PC-3 (cell line): ENCODE results near the gene MRPL37. TPM values are rescaled to one million over a fixed set of nuclear protein-coding genes. Genes with fewer than 3 reads are reported as not detected.

Experiments used
- ATAC-seq: fragments of 200-7000 bp; cut with Tn5 transposase; 2 replicates; pipeline ENCODE4 v1.9.1; 2020; ENCODE audit warnings: mild to moderate bottlenecking, moderate library complexity
- Bru-seq: library from RNA; stranded (reverse); fragments of 400-500 nt; gene quantifications from one replicate; lab custom pipeline; 2021; lab: Mats Ljungman, UMichigan
- BruChase-seq, 2 experiments: library from RNA; stranded (reverse); fragments of 400-500 nt; gene quantifications; one replicate each; lab custom pipeline; 2021; lab: Mats Ljungman, UMichigan
- BruUV-seq: library from RNA; stranded (reverse); fragments of 400-500 nt; replicated peaks from 2 replicates; lab custom pipeline; 2021; lab: Mats Ljungman, UMichigan
- CTCF ChIA-PET: fragments of 300-600 bp; sonication (Branson Sonifier 250); formaldehyde crosslinking; loops from one replicate; lab custom pipeline; 2022; ENCODE audit warnings: antibody characterized with exemption; lab: Charles Lee
- POLR2A ChIA-PET: fragments of 300-600 bp; sonication (Branson Sonifier 250); formaldehyde crosslinking; loops from one replicate; lab custom pipeline; 2022; ENCODE audit warnings: antibody characterized with exemption; ENCODE audit not compliant: unreplicated experiment; lab: Charles Lee
- DNase-seq: peaks from one replicate; pipeline ENCODE4 v3.0.0-alpha.2; 2015
- H2AFZ ChIP-seq: fragments of 300-600 bp; sonication (generic); 2 replicates; pipeline ENCODE4 v1.6.0; 2016; ENCODE audit warnings: antibody characterized with exemption, low read length
- H3F3A ChIP-seq: fragments of 300-600 bp; sonication (generic); one replicate; pipeline ENCODE4 v1.6.0; 2017; ENCODE audit warnings: antibody characterized with exemption, low read length, control low read depth, mild to moderate bottlenecking; ENCODE audit not compliant: unreplicated experiment
- H3K27ac ChIP-seq: fragments of 300-600 bp; sonication (generic); 2 replicates; pipeline ENCODE4 v1.5.1; 2016; ENCODE audit warnings: mild to moderate bottlenecking, low read length
- H3K27me3 ChIP-seq: fragments of 300-600 bp; sonication (generic); 2 replicates; pipeline ENCODE4 v1.6.1; 2016; ENCODE audit warnings: low read length, mixed read lengths
- H3K36me3 ChIP-seq: fragments of 300-600 bp; sonication (generic); 2 replicates; pipeline ENCODE4 v1.6.1; 2016; ENCODE audit warnings: low read depth, mixed run types, low read length, mixed read lengths
- H3K4me1 ChIP-seq: fragments of 300-600 bp; sonication (generic); 2 replicates; pipeline ENCODE4 v1.5.1; 2016; ENCODE audit warnings: low read length; ENCODE audit not compliant: insufficient read depth
- H3K4me2 ChIP-seq: fragments of 300-600 bp; sonication (generic); 2 replicates; pipeline ENCODE4 v1.6.0; 2016; ENCODE audit warnings: low read length
- H3K4me3 ChIP-seq: fragments of 300-600 bp; sonication (generic); 2 replicates; pipeline ENCODE4 v1.5.1; 2016; ENCODE audit warnings: mild to moderate bottlenecking, low read length, mixed read lengths
- H3K79me2 ChIP-seq: fragments of 300-600 bp; sonication (generic); 2 replicates; pipeline ENCODE4 v1.6.1; 2017; ENCODE audit warnings: low read length, mixed read lengths
- H3K9ac ChIP-seq: fragments of 300-600 bp; sonication (generic); 2 replicates; pipeline ENCODE4 v1.6.0; 2016; ENCODE audit warnings: mild to moderate bottlenecking, low read length
- H3K9me2 ChIP-seq: fragments of 300-600 bp; sonication (generic); replicated peaks from 2 replicates; pipeline ENCODE4 v1.6.1; 2016; ENCODE audit warnings: mixed run types, low read length, mixed read lengths
- H3K9me3 ChIP-seq: fragments of 300-600 bp; sonication (generic); 2 replicates; pipeline ENCODE4 v1.6.1; 2016; ENCODE audit warnings: low read length, mixed read lengths
- H4K20me1 ChIP-seq: fragments of 300-600 bp; sonication (generic); 2 replicates; pipeline ENCODE4 v1.6.1; 2016; ENCODE audit warnings: low read length, mixed read lengths
- EZH2 ChIP-seq: fragments of 300-600 bp; sonication (generic); IDR thresholded peaks from one replicate; pipeline ENCODE4 v1.6.1; 2017; ENCODE audit warnings: antibody characterized with exemption, mild to moderate bottlenecking, low read length; ENCODE audit not compliant: unreplicated experiment
- EZH2phosphoT487 ChIP-seq: fragments of 300-600 bp; sonication (generic); IDR thresholded peaks from 2 replicates; pipeline ENCODE4 v1.6.1; 2018; ENCODE audit warnings: mild to moderate bottlenecking, antibody characterized with exemption, low read length, borderline replicate concordance
- intact Hi-C: fragments of 100-400 bp; cut with micrococcal nuclease; formaldehyde crosslinking; loops from 2 replicates; pipeline ENCODE4 v1.9.0; 2023
- long read RNA-seq: library from polyadenylated mRNA; unstranded; transcript quantifications from one replicate; pipeline ENCODE4 v2.0.0, GENCODE V29; 2021; ENCODE audit not compliant: unreplicated experiment
- total RNA-seq: library from RNA; depleted of rRNA; stranded (reverse); fragments of >200 nt; gene quantifications from 2 replicates; pipeline ENCODE4 v1.2.3, GENCODE V29; 2014; rRNA removed
- TF ChIP-seq, protein P1 (sequence below): fragments of 300-600 bp; sonication (generic); conservative IDR thresholded peaks from 2 replicates; pipeline ENCODE4 v1.5.1; 2017; ENCODE audit warnings: antibody characterized with exemption, low read depth, mild to moderate bottlenecking, low read length

The MRPL37 gene
- 191 and 211 TPM in 2 replicates for total RNA-seq
- Bru-seq, nascent RNA, result percentile 72 among the genes with signal in this experiment
- BruChase-seq, experiment 1, labeled RNA remaining after a 6-hour chase, result percentile 87 among the genes with signal in this experiment
- BruChase-seq, experiment 2, labeled RNA remaining after a 2-hour chase, result percentile 81 among the genes with signal in this experiment
- long read RNA-seq, transcript MRPL37-202 (7 exons, 1,483 nt), result major isoform, 80 of 132 reads
- long read RNA-seq, partial matches to known transcripts, result 38 of 132 reads
- long read RNA-seq, other reads (novel, unspliced or antisense), result 10 of 132 reads

- Histone ChIP-seq H3K4me2 (peak within 1 kb of the TSS; percentile 89), H2AFZ (peak within 1 kb of the TSS; percentile 91), H3F3A (no peaks in the 10 kb centered on the region), H3K27ac (peak within 1 kb of the TSS; percentile 3; the same call in 1 of the 2 replicates), H3K9me3 (no peaks in the 10 kb centered on the region), H3K79me2 (peaks cover 33% of the 10 kb centered on the region), H3K9me2 (no peaks in the 10 kb centered on the region), H3K4me3 (peak within 1 kb of the TSS; percentile 97), H3K27me3 (no peaks in the 10 kb centered on the region), H4K20me1 (0 out of 2 replicates have a peak, but pooled peaks cover 8% of the 10 kb centered on the region), H3K4me1 (peaks cover 24% of the 10 kb centered on the region), H3K36me3 (0 out of 2 replicates have a peak, but pooled peaks cover 4% of the 10 kb centered on the region), H3K9ac (peak within 1 kb of the TSS; percentile 95)
- no TSS peak for BruUV-seq
- ChIA-PET CTCF (interaction anchor here (0.7 to 1.0 kb wide), 3 partner anchors 16 to 289 kb away, joined by 3 to 14 read pairs (median 4); no protein-coding TSS in a partner anchor), POLR2A (interaction anchor here (0.6 to 0.7 kb wide), 5 partner anchors 207 to 736 kb away, joined by 3 to 42 read pairs (median 5); no protein-coding TSS in a partner anchor)
- TF ChIP-seq, protein P1, sequence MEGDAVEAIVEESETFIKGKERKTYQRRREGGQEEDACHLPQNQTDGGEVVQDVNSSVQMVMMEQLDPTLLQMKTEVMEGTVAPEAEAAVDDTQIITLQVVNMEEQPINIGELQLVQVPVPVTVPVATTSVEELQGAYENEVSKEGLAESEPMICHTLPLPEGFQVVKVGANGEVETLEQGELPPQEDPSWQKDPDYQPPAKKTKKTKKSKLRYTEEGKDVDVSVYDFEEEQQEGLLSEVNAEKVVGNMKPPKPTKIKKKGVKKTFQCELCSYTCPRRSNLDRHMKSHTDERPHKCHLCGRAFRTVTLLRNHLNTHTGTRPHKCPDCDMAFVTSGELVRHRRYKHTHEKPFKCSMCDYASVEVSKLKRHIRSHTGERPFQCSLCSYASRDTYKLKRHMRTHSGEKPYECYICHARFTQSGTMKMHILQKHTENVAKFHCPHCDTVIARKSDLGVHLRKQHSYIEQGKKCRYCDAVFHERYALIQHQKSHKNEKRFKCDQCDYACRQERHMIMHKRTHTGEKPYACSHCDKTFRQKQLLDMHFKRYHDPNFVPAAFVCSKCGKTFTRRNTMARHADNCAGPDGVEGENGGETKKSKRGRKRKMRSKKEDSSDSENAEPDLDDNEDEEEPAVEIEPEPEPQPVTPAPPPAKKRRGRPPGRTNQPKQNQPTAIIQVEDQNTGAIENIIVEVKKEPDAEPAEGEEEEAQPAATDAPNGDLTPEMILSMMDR, result no peak
- TF ChIP-seq EZH2 (no peak), EZH2phosphoT487 (no peak)
- DNase-seq (peak; percentile 97), ATAC-seq (peak; percentile 97)
- intact Hi-C loops, result loop anchor here (1.0 to 10.0 kb wide), 3 partner anchors 130 to 288 kb away; partner anchors contain the start of gene SSBP3
Observed at GRCh38 chr1:54199765-54200518, at the start of gene MRPL37, which contains the start of gene CYB5RL. TSS of gene MRPL37 (plus strand) at chr1:54200167. CDS start at chr1:54200244, 77 bp downstream. TSS of gene CYB5RL (minus strand) at chr1:54200030. CDS start at chr1:54195616, 4,414 bp downstream.

- no TSS peak for BruUV-seq
- H4K20me1 ChIP-seq, result no peaks in the 10 kb centered on the region
- H3F3A ChIP-seq, result no peaks in the 10 kb centered on the region
- H3K4me1 ChIP-seq, result no peaks in the 10 kb centered on the region; the same call in 1 of the 2 replicates
- no peak overlapping the region for H3K4me3 ChIP-seq
- no peak for DNase-seq
- intact Hi-C loops, result no loop called here
- CTCF ChIA-PET, result no interaction called here
- no peaks in the 10 kb centered on the region for H3K27me3 ChIP-seq
- no peak for ATAC-seq
- TF ChIP-seq EZH2, result no peak
- TF ChIP-seq EZH2phosphoT487, result no peak
- TF ChIP-seq, protein P1, result no peak
- no peaks in the 10 kb centered on the region for H3K36me3 ChIP-seq
- no peaks in the 10 kb centered on the region for H3K79me2 ChIP-seq
- H3K9me2 ChIP-seq, result no peaks in the 10 kb centered on the region
- POLR2A ChIA-PET, result no interaction called here
- H3K4me2 ChIP-seq, result no peak overlapping the region
- H2AFZ ChIP-seq, result no peak overlapping the region
- H3K9me3 ChIP-seq, result no peaks in the 10 kb centered on the region
- no peak overlapping the region for H3K9ac ChIP-seq
- no peak overlapping the region for H3K27ac ChIP-seq
Observed at GRCh38 chr1:54151013-54151412, 49.0 kb upstream of the MRPL37 start.
